AG09309 (cell line): Measurements from ENCODE around the gene EVI2A.
"Not testable (repeated sequence)": the region's sequence is repeated elsewhere in the genome, so short reads cannot be mapped to it uniquely, and the experiment has no call there.

Experiments used
- DNase-seq: peaks from one replicate; pipeline ENCODE4 v3.0.0-alpha.2; 2010; ENCODE audit warnings: low read depth
- H3K4me3 ChIP-seq: 2 replicates; pipeline ENCODE4 v1.5.1; 2011; ENCODE audit warnings: mild to moderate bottlenecking, low read depth, low read length, moderate library complexity; ENCODE audit not compliant: control insufficient read depth
- CTCF ChIP-seq: IDR thresholded peaks from 2 replicates; pipeline ENCODE4 v1.5.1; 2011; ENCODE audit warnings: mild to moderate bottlenecking, low read depth, low read length, inconsistent platforms; ENCODE audit not compliant: insufficient read depth, control insufficient read depth; ENCODE audit errors: missing control alignments

The EVI2A gene

GRCh38 chr17:31355935-31356334 lies 34.5 kb upstream of the EVI2A start:
- DNase-seq = no peak
- no peak for TF ChIP-seq CTCF
- H3K4me3 ChIP-seq = no peak overlapping the region

- no peak overlapping the region for H3K4me3 ChIP-seq
- no peak for DNase-seq
- TF ChIP-seq CTCF = no peak
These were observed 28.0 kb upstream of the EVI2A start for GRCh38 chr17:31349454-31349853.

- not testable (repeated sequence) for DNase-seq, H3K4me3 ChIP-seq
These were observed 23.8 kb upstream of the EVI2A start for GRCh38 chr17:31345191-31345747.

- peak; percentile 66 for DNase-seq
- TF ChIP-seq CTCF = no peak
- no peak overlapping the region for H3K4me3 ChIP-seq
These were observed 18.7 kb upstream of the EVI2A start for GRCh38 chr17:31339906-31340661.

- no peak overlapping the region for H3K4me3 ChIP-seq
- no peak for TF ChIP-seq CTCF
- no peak for DNase-seq
These were observed 7.8 kb upstream of the EVI2A start for GRCh38 chr17:31329221-31329620.

DNA sequence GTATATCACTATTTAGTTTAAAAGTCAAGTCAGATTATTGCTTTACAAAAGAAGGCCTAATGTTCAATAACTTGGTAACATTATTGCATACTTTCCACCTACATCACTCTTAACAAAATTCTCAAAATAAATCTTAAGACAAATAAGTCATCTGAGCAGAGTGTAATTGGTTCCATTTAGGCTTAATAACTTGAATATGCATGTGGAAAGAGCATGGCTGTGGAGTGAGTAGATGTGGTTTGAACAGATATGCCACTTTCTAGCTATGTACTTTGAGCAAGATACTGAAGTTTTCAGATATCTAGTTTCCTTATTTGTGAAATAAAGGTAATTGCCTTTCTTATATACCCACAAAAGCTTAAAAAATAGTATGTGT lies 6.7 kb upstream of the EVI2A start:
- TF ChIP-seq CTCF = no peak
- peak; percentile 13 for DNase-seq
- no peak overlapping the region for H3K4me3 ChIP-seq

DNA sequence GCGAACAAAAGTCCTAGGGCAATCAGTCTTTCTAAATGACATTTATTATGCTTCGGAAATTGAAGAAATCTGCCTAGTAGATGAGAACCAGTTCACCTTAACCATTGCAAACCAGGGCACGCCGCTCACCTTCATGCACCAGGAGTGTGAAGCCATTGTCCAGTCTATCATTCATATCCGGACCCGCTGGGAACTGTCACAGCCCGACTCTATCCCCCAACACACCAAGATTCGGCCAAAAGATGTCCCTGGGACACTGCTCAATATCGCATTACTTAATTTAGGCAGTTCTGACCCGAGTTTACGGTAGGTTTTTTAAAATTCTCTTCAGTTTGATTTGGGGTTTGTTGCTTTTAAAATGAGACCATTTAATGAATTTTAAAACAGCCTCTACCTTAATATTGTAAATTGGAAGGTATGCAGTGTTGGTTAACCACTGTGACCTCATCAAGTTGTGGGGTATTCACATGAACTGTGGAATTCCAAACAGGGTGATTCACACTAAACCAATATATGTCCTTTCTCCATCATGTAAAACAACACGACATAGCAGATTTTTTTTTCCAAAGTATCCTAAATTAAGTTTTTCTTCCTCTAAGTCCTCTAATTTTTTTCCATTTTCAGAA lies 6.2 kb upstream of the EVI2A start:
- no peak for TF ChIP-seq CTCF
- H3K4me3 ChIP-seq = no peak overlapping the region
- peak; percentile 48 for DNase-seq
